Fibroblast of peridontal ligament (primary cell): ENCODE results near the gene PHRF1.

Source experiments
- DNase-seq: peaks from one replicate; pipeline ENCODE4 v3.0.0-alpha.2; 2010; ENCODE audit errors: extremely low read depth

Gene PHRF1

DNA sequence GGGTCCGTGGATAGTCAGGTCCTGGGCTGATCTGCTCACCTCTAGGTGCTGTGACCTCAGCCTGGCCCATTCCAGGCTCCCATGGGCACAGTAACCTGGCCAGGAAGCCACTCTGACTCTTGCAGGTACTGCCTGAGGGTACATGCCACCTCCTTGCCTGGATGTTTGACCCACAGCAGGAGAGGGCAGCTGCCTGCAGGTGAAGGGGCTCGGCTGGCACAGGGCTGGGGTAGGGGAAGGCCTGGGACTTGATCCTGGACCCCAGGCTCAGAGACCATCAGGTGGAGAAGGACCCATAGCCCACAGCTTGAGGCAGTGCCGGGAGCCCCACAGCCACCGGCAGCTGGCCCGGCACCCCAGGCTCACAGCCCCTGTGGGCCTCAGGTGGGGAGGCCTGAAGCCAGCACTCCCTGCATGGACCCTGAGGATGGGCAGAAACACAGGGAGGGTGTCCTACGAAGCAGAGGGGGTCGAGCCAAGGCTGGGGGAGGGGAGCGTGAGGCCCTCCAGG lies 36.2 kb upstream of the PHRF1 start:
- no peak for DNase-seq

DNA sequence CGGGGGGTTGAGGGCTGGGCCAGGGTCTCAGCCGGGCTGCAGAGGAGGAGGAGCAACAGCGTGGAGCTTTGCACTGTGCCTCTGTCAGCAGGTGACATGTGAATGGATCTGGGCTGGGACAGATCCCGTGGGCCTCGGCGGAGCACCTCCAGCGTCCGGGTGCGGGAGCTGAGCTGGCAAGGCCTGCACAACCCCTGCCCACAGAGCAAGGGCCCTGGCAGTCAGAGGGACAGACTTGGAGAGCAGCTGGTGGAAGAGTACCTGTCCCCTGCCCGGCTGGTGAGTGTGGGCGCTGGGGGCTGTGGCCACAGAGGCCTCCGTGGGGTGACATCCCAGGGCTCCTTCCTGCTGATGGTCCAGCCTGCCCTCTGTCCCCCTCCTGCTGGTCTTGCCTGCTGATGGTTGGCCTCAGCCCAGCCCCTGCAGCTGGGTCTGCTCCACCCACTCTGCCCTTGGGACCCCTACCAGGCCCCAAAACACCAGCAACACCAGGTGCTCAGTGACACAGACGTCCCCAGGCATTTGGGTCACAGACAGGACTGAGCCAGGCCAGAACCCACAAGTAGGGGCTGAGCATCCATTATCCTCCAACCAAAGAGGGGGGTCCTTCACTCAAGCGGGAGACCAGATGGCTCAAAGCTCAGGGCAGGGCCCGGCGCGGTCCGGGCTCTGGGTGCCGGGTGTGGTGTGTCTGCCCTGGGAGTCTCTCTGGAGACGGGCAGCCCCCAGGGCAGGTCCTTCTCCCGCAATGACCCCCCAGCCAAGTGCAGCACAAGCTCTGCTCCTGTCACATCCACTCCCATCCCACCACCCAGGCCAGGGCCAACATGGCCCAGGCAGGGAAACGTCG lies 35.5 kb upstream of the PHRF1 start:
- DNase-seq = no peak

DNA sequence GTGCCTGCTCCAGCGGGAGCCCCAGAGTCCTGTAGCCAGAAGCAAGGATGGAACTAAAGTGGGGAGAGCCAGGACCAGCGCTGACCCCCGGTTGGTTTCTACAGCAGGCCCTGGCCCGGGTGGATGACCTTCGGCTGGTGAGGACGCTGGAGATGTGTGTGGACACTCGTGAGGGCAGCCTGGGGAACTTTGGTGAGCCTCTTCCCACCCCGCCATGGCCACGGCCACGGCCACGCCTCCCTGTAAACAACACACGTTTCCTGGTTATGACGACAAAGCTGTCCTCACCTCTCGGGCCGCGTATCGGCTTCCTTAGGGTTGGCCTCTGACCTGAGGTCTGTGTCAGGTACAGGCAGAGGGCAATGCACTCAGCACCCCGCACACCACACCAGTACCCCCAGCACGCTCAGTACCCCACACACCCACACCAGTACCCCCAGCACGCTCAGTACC lies 34.8 kb upstream of the PHRF1 start:
- no peak for DNase-seq

GRCh38 chr11:544817-545166 lies 31.5 kb upstream of the PHRF1 start:
- DNase-seq = no peak

- DNase-seq = no peak
These were observed 31.1 kb upstream of the PHRF1 start for GRCh38 chr11:545171-545570.

- no peak for DNase-seq
These were observed 27.3 kb upstream of the PHRF1 start for GRCh38 chr11:548700-549603.

- DNase-seq = no peak
These were observed 26.1 kb upstream of the PHRF1 start for GRCh38 chr11:550021-550745.

GRCh38 chr11:550746-551085 lies 25.6 kb upstream of the PHRF1 start:
- no peak for DNase-seq

GRCh38 chr11:551131-551530 lies 25.1 kb upstream of the PHRF1 start:
- DNase-seq = no peak

GRCh38 chr11:551596-551995 lies 24.7 kb upstream of the PHRF1 start:
- no peak for DNase-seq

GRCh38 chr11:553083-553987 lies 22.9 kb upstream of the PHRF1 start:
- DNase-seq = no peak

DNA sequence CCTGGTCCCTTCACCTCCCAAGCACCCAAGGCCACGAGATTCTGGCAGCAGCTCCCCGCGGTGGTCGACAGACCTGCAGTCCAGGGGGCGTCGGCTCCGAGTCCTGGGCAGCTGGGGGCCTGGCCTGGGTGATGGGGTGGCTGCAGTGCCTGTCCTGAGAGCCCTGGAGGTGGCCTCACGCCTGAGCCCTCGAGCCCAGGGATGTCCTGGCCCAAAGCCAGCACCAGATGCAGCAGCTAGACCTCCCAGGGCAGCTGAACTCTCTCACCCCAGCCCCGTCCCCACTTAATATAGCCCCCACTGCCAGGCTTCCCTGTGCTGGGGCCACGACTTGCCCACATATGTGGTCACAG lies 22.3 kb upstream of the PHRF1 start:
- no peak for DNase-seq

- no peak for DNase-seq
These were observed 21.6 kb upstream of the PHRF1 start for GRCh38 chr11:554428-555226.

- DNase-seq = no peak
These were observed 21.0 kb upstream of the PHRF1 start for GRCh38 chr11:555227-555779.

DNA sequence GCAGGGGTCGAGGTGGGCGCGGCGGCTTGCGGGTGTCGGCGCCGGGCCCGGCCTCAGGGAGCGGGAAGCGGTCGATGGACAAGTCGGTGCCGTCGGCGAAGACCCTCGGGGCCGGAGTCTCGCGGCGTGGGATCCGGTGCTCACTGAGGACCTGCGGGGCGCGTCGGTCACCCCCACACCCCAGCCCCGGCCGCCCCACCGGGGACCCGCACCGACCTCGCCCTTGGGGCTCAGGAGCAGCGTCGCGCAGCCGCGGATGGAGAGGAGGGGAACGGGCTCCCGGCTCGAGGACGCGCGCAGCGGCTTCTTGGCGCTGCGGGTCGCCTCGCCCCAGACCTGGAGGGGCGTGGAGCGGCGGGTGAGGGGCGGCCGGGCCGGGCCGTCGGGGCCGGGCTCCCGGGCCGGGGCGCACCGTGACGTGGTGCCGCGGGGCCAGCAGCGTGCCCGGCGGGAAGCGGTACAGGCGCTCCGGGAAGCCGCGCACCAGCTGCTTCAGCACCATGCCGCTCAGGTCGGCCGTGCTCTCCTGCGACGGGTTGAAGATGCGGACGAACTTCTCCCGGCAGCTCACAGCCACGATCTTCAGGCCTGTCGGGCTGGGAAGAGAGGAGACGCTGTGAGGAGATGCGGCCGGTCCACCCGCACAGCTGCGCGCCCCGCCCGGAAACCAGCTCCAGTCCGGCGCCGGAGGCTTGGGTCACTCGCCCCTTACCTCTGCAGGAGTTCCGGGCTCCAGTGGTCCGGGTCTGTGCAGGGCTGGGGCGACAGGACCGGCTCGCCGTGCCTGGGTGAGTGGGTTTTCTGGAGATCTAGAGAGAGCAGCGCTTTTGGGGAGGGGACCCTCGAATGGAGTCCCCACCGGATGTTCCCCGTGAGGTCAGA lies 20.2 kb upstream of the PHRF1 start:
- DNase-seq = no peak

GRCh38 chr11:556662-557256 lies 19.5 kb upstream of the PHRF1 start:
- no peak for DNase-seq

GRCh38 chr11:557328-558132 lies 18.7 kb upstream of the PHRF1 start:
- DNase-seq = no peak

- no peak for DNase-seq
These were observed 17.8 kb upstream of the PHRF1 start for GRCh38 chr11:558503-558902.
